ENCODE data around the gene COX5A.
"Not testable (repeated sequence)": the region's sequence is repeated elsewhere in the genome, so short reads cannot be mapped to it uniquely, and the experiment has no call there.

Gene COX5A

GRCh38 chr15:74893627-74894026 lies 44.2 kb downstream of the COX5A start:
- H3K4me3 ChIP-seq (ENCODE audit: low read depth, low read length) = no peak overlapping the region
- H3K27me3 ChIP-seq (ENCODE audit: control insufficient read depth, insufficient read depth, low read length) = no peaks in the 10 kb centered on the region
- H3K4me1 ChIP-seq (ENCODE audit: control insufficient read depth, insufficient read depth, low read length) = no peaks in the 10 kb centered on the region
- H3K36me3 ChIP-seq (ENCODE audit: control insufficient read depth, insufficient read depth, low read length) = peaks cover 20% of the 10 kb centered on the region
- no peak overlapping the region for H3K9ac ChIP-seq (ENCODE audit: low read depth, low read length)
- H3K9me3 ChIP-seq (ENCODE audit: control insufficient read depth, insufficient read depth, low read length) = no peaks in the 10 kb centered on the region

- Histone ChIP-seq H3K27me3 (ENCODE audit: control insufficient read depth, insufficient read depth, low read length) (no peaks in the 10 kb centered on the region), H3K9ac (ENCODE audit: low read depth, low read length) (no peak overlapping the region), H3K4me1 (ENCODE audit: control insufficient read depth, insufficient read depth, low read length) (no peaks in the 10 kb centered on the region), H3K4me3 (ENCODE audit: low read depth, low read length) (no peak overlapping the region), H3K9me3 (ENCODE audit: control insufficient read depth, insufficient read depth, low read length) (no peaks in the 10 kb centered on the region), H3K36me3 (ENCODE audit: control insufficient read depth, insufficient read depth, low read length) (peaks cover 16% of the 10 kb centered on the region)
These were observed 44.9 kb downstream of the COX5A start for GRCh38 chr15:74892931-74893330.

- no peak overlapping the region for H3K9ac ChIP-seq (ENCODE audit: low read depth, low read length)
- H3K4me3 ChIP-seq (ENCODE audit: low read depth, low read length) = no peak overlapping the region
- H3K9me3 ChIP-seq (ENCODE audit: control insufficient read depth, insufficient read depth, low read length) = no peaks in the 10 kb centered on the region
- peaks cover 16% of the 10 kb centered on the region for H3K36me3 ChIP-seq (ENCODE audit: control insufficient read depth, insufficient read depth, low read length)
- H3K4me1 ChIP-seq (ENCODE audit: control insufficient read depth, insufficient read depth, low read length) = no peaks in the 10 kb centered on the region
- H3K27me3 ChIP-seq (ENCODE audit: control insufficient read depth, insufficient read depth, low read length) = no peaks in the 10 kb centered on the region
These were observed 45.6 kb downstream of the COX5A start for GRCh38 chr15:74892313-74892712.

DNA sequence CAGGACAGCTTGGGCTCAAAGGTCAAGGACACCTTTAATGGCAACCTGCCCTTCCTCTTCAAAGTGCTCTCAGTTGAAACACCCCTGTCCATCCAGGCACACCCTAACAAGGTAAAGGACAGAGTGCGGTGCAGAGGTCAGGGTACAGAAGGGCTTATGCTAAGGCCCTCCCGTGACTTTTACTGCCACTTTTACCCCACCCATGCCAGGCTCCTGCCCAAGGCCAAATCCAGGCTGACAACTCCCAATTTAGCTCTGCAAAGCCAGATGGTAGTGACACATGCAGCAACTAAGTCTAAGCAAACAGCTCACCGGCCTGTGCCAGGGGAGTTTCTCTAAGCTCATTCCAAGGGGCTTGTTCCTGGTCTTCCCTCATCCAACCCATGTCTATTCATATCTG lies 46.4 kb downstream of the COX5A start:
- Histone ChIP-seq H3K4me3 (ENCODE audit: low read depth, low read length) (no peak overlapping the region), H3K9ac (ENCODE audit: low read depth, low read length) (no peak overlapping the region), H3K27me3 (ENCODE audit: control insufficient read depth, insufficient read depth, low read length) (no peaks in the 10 kb centered on the region), H3K36me3 (ENCODE audit: control insufficient read depth, insufficient read depth, low read length) (peaks cover 16% of the 10 kb centered on the region), H3K4me1 (ENCODE audit: control insufficient read depth, insufficient read depth, low read length) (no peaks in the 10 kb centered on the region), H3K9me3 (ENCODE audit: control insufficient read depth, insufficient read depth, low read length) (no peaks in the 10 kb centered on the region)

DNA sequence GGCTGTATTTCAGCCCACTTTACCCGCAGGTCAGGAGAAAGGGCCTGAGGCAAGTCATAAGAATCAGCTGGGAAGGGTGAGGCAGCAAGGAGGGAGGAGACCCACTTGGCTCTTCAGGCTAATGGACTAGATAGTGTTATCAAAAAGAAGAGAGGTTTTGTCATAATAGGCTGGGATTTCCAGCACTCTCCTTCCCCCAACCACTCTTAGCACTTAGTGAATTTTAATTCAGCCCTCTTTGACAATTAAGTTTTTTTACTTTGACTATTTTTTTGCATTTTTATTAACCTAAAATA lies 47.3 kb downstream of the COX5A start:
- H3K4me3 ChIP-seq (ENCODE audit: low read depth, low read length) = peak overlapping the region; percentile 99
- H3K9ac ChIP-seq (ENCODE audit: low read depth, low read length) = peak overlapping the region; percentile 96
- H3K36me3 ChIP-seq (ENCODE audit: control insufficient read depth, insufficient read depth, low read length) = peaks cover 11% of the 10 kb centered on the region
- no peaks in the 10 kb centered on the region for H3K27me3 ChIP-seq (ENCODE audit: control insufficient read depth, insufficient read depth, low read length)
- no peaks in the 10 kb centered on the region for H3K4me1 ChIP-seq (ENCODE audit: control insufficient read depth, insufficient read depth, low read length)
- H3K9me3 ChIP-seq (ENCODE audit: control insufficient read depth, insufficient read depth, low read length) = no peaks in the 10 kb centered on the region

- Histone ChIP-seq H3K36me3 (ENCODE audit: control insufficient read depth, insufficient read depth, low read length) (peaks cover 11% of the 10 kb centered on the region), H3K9ac (ENCODE audit: low read depth, low read length) (peak within 1 kb of the TSS; percentile 96), H3K4me1 (ENCODE audit: control insufficient read depth, insufficient read depth, low read length) (no peaks in the 10 kb centered on the region), H3K27me3 (ENCODE audit: control insufficient read depth, insufficient read depth, low read length) (no peaks in the 10 kb centered on the region), H3K4me3 (ENCODE audit: low read depth, low read length) (peak within 1 kb of the TSS; percentile 99), H3K9me3 (ENCODE audit: control insufficient read depth, insufficient read depth, low read length) (no peaks in the 10 kb centered on the region)
These were observed 47.8 kb downstream of the COX5A start, which contains the start of gene MPI for GRCh38 chr15:74889883-74890664. Gene MPI, plus strand, starts transcription at chr15:74890042. Its CDS starts 32 bp downstream, at chr15:74890074.

GRCh38 chr15:74889390-74889882 lies 48.4 kb downstream of the COX5A start:
- no peaks in the 10 kb centered on the region for H3K4me1 ChIP-seq (ENCODE audit: control insufficient read depth, insufficient read depth, low read length)
- no peaks in the 10 kb centered on the region for H3K9me3 ChIP-seq (ENCODE audit: control insufficient read depth, insufficient read depth, low read length)
- H3K36me3 ChIP-seq (ENCODE audit: control insufficient read depth, insufficient read depth, low read length) = peaks cover 11% of the 10 kb centered on the region
- no peaks in the 10 kb centered on the region for H3K27me3 ChIP-seq (ENCODE audit: control insufficient read depth, insufficient read depth, low read length)
- H3K4me3 ChIP-seq (ENCODE audit: low read depth, low read length) = peak overlapping the region; percentile 99
- H3K9ac ChIP-seq (ENCODE audit: low read depth, low read length) = peak overlapping the region; percentile 41

DNA sequence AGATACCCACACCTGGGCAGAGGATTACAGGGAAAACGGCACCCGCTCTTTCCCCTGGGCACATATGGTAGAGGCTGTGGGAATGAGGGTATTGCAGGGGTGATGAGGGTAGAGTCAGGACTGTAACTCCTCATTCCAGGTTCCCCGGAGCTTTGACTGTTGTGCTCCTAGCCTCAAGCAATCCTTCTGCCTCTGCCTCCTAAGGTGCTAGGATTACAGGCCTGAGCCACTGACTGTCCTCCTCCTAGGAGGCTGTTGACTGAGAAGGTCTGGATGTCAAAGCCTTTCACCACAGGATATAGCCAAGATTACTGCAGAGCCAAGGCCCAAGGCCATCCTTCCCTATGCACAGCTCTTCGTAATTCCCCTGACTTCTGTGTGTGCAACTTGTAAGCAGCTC lies 49.2 kb downstream of the COX5A start:
- H3K4me3 ChIP-seq (ENCODE audit: low read depth, low read length) = no peak overlapping the region
- H3K9me3 ChIP-seq (ENCODE audit: control insufficient read depth, insufficient read depth, low read length) = no peaks in the 10 kb centered on the region
- no peaks in the 10 kb centered on the region for H3K4me1 ChIP-seq (ENCODE audit: control insufficient read depth, insufficient read depth, low read length)
- H3K36me3 ChIP-seq (ENCODE audit: control insufficient read depth, insufficient read depth, low read length) = peaks cover 11% of the 10 kb centered on the region
- H3K27me3 ChIP-seq (ENCODE audit: control insufficient read depth, insufficient read depth, low read length) = no peaks in the 10 kb centered on the region
- H3K9ac ChIP-seq (ENCODE audit: low read depth, low read length) = no peak overlapping the region

- not testable (repeated sequence) for H3K9ac ChIP-seq (ENCODE audit: low read depth, low read length); H3K36me3 ChIP-seq (ENCODE audit: control insufficient read depth, insufficient read depth, low read length); H3K4me1 ChIP-seq (ENCODE audit: control insufficient read depth, insufficient read depth, low read length); H3K4me3 ChIP-seq (ENCODE audit: low read depth, low read length); H3K9me3 ChIP-seq (ENCODE audit: control insufficient read depth, insufficient read depth, low read length); H3K27me3 ChIP-seq (ENCODE audit: control insufficient read depth, insufficient read depth, low read length)
These were observed 50.2 kb downstream of the COX5A start for GRCh38 chr15:74887537-74888193.

DNA sequence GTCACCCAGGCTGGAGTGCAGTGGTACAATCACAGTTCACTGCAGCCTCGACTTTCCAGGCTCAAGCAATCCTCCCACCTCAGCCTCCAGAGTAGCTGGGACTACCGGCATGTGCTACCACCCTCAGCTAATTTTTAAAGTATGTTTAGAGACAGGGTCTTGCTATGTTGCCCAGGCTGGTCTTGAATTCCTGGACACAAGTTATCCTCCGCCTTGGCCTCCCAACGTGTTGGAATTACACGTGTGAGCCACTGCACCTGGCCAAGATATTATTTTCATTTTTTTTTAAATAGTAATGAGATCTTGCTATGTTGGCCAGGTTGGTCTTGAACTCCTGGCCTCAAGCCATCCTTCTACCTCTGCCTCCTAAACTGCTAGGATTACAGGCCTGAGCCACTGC lies 52.4 kb downstream of the COX5A start:
- H3K9me3 ChIP-seq (ENCODE audit: control insufficient read depth, insufficient read depth, low read length) = no peaks in the 10 kb centered on the region
- peaks cover 2% of the 10 kb centered on the region for H3K36me3 ChIP-seq (ENCODE audit: control insufficient read depth, insufficient read depth, low read length)
- H3K27me3 ChIP-seq (ENCODE audit: control insufficient read depth, insufficient read depth, low read length) = no peaks in the 10 kb centered on the region
- H3K9ac ChIP-seq (ENCODE audit: low read depth, low read length) = no peak overlapping the region
- no peak overlapping the region for H3K4me3 ChIP-seq (ENCODE audit: low read depth, low read length)
- no peaks in the 10 kb centered on the region for H3K4me1 ChIP-seq (ENCODE audit: control insufficient read depth, insufficient read depth, low read length)

GRCh38 chr15:74884428-74885223 lies 53.2 kb downstream of the COX5A start:
- Histone ChIP-seq H3K4me3 (ENCODE audit: low read depth, low read length) (no peak overlapping the region), H3K36me3 (ENCODE audit: control insufficient read depth, insufficient read depth, low read length) (no peaks in the 10 kb centered on the region), H3K9me3 (ENCODE audit: control insufficient read depth, insufficient read depth, low read length) (no peaks in the 10 kb centered on the region), H3K4me1 (ENCODE audit: control insufficient read depth, insufficient read depth, low read length) (no peaks in the 10 kb centered on the region), H3K27me3 (ENCODE audit: control insufficient read depth, insufficient read depth, low read length) (no peaks in the 10 kb centered on the region), H3K9ac (ENCODE audit: low read depth, low read length) (no peak overlapping the region)
